NK-92 treated with Interleukin-12 subunit alpha and Interleukin-12 subunit beta, amount 100 ng/mL, for 24 hours (cell line): ENCODE data around the gene FAM43B.

Experiments used
- DNase-seq: peaks from one replicate; lab custom pipeline; 2025; lab: John Stamatoyannopoulos, UW

FAM43B gene

GRCh38 chr1:20552728-20553445, 514 bp downstream of the FAM43B start:
- DNase-seq: no peak

- DNase-seq: no peak
These were observed 2.8 kb downstream of the FAM43B start for GRCh38 chr1:20555025-20555757.

- no peak for DNase-seq
These were observed 3.4 kb downstream of the FAM43B start for GRCh38 chr1:20555758-20556120.

GRCh38 chr1:20558191-20558590, 5.8 kb downstream of the FAM43B start:
- no peak for DNase-seq

- no peak for DNase-seq
These were observed 8.6 kb downstream of the FAM43B start for GRCh38 chr1:20560966-20561365.

GRCh38 chr1:20565234-20565633, 12.9 kb downstream of the FAM43B start:
- no peak for DNase-seq

- DNase-seq: no peak
These were observed 17.2 kb downstream of the FAM43B start for GRCh38 chr1:20569523-20570098.

- no peak for DNase-seq
These were observed 19.1 kb downstream of the FAM43B start for GRCh38 chr1:20571427-20571826.

GRCh38 chr1:20573987-20574386, 21.6 kb downstream of the FAM43B start:
- DNase-seq: no peak

GRCh38 chr1:20574686-20575540, 22.5 kb downstream of the FAM43B start:
- peak; percentile 30 for DNase-seq

- no peak for DNase-seq
These were observed 23.4 kb downstream of the FAM43B start for GRCh38 chr1:20575541-20576336.

- no peak for DNase-seq
These were observed 25.7 kb downstream of the FAM43B start for GRCh38 chr1:20578062-20578461.

- no peak for DNase-seq
These were observed 26.5 kb downstream of the FAM43B start for GRCh38 chr1:20578721-20579395.

GRCh38 chr1:20584890-20585289, 32.5 kb downstream of the FAM43B start:
- DNase-seq: no peak

- DNase-seq: no peak
These were observed 34.7 kb downstream of the FAM43B start for GRCh38 chr1:20586953-20587660.

- DNase-seq: no peak
These were observed 35.3 kb downstream of the FAM43B start for GRCh38 chr1:20587661-20588053.

- DNase-seq: no peak
These were observed 36.4 kb downstream of the FAM43B start, which contains the start of gene CDA for GRCh38 chr1:20588634-20589225. Gene CDA, plus strand, starts transcription at chr1:20589097. Its CDS starts 33 bp downstream, at chr1:20589130.

GRCh38 chr1:20589331-20590278, 37.2 kb downstream of the FAM43B start:
- peak; percentile 62 for DNase-seq
